ENCODE data around the gene LMAN2L.

GRCh38 chr2:96754317-96754716 is 14.5 kb upstream of the LMAN2L start:
- TF ChIP-seq CTCF (IDR thresholded peaks at IDR 0.05) (no peak), POLR2A (IDR thresholded peaks at IDR 0.05) (no peak), EP300 (IDR thresholded peaks at IDR 0.05) (no peak), POLR2AphosphoS5 (IDR thresholded peaks at IDR 0.05) (no peak)
